Duodenal mucosa (tissue), 2 donors: ENCODE data around the gene SYK.

Experiments used
- H3K27ac ChIP-seq: one replicate; pipeline ENCODE4 v1.7.0; 2013; ENCODE audit warnings: low read depth, low read length
- H3K27me3 ChIP-seq, 2 donors: one replicate each; pipeline ENCODE4 v1.7.0; 2013; ENCODE audit warnings: low read length in 2 of 2, control low read depth in 1 of 2; ENCODE audit not compliant: insufficient read depth in 2 of 2, control insufficient read depth in 1 of 2
- H3K36me3 ChIP-seq, 2 donors: one replicate each; pipeline ENCODE4 v1.7.0; 2013; ENCODE audit warnings: low read length in 2 of 2, control low read depth in 1 of 2; ENCODE audit not compliant: insufficient read depth in 2 of 2, control insufficient read depth in 1 of 2
- H3K4me1 ChIP-seq, 2 donors: one replicate each; pipeline ENCODE4 v1.7.0; 2013; ENCODE audit warnings: low read length in 2 of 2, control low read depth in 1 of 2; ENCODE audit not compliant: insufficient read depth in 2 of 2, control insufficient read depth in 1 of 2
- H3K4me3 ChIP-seq, 2 donors: one replicate each; pipeline ENCODE4 v1.7.0; 2013; ENCODE audit warnings: low read length in 2 of 2, low read depth in 1 of 2
- H3K9ac ChIP-seq, 2 donors: one replicate each; pipeline ENCODE4 v1.7.0; 2013; ENCODE audit warnings: low read length in 2 of 2, low read depth in 1 of 2
- H3K9me3 ChIP-seq, 2 donors: one replicate each; pipeline ENCODE4 v1.7.0; 2013; ENCODE audit warnings: low read length in 2 of 2, control low read depth in 1 of 2; ENCODE audit not compliant: control insufficient read depth in 1 of 2

The SYK gene

GRCh38 chr9:90907056-90907445, 105.4 kb downstream of the SYK start:
- H3K4me1 ChIP-seq: no peaks in the 10 kb centered on the region
- H3K27ac ChIP-seq: no peak overlapping the region
- H3K27me3 ChIP-seq: no peaks in the 10 kb centered on the region
- H3K36me3 ChIP-seq: no peaks in the 10 kb centered on the region
- H3K9ac ChIP-seq: no peak overlapping the region
- no peak overlapping the region for H3K4me3 ChIP-seq
- no peaks in the 10 kb centered on the region for H3K9me3 ChIP-seq

- no peaks in the 10 kb centered on the region for H3K36me3 ChIP-seq
- H3K4me3 ChIP-seq: no peak overlapping the region
These were observed 106.2 kb downstream of the SYK start for GRCh38 chr9:90907790-90908189.

GRCh38 chr9:90909225-90909624, 107.6 kb downstream of the SYK start:
- Histone ChIP-seq H3K9me3 (no peaks in the 10 kb centered on the region), H3K27me3 (no peaks in the 10 kb centered on the region), H3K4me1 (no peaks in the 10 kb centered on the region), H3K9ac (no peak overlapping the region), H3K36me3 (no peaks in the 10 kb centered on the region), H3K4me3 (no peak overlapping the region), H3K27ac (no peak overlapping the region)

More at GRCh38 chr9:90907790-90908189, 106.2 kb downstream of the SYK start:
- Histone ChIP-seq H3K4me1 (no peaks in the 10 kb centered on the region), H3K27ac (no peak overlapping the region), H3K27me3 (no peaks in the 10 kb centered on the region), H3K9ac (no peak overlapping the region), H3K9me3 (no peaks in the 10 kb centered on the region)

GRCh38 chr9:90909747-90910283, 108.2 kb downstream of the SYK start:
- Histone ChIP-seq H3K27ac (no peak overlapping the region), H3K4me1 (no peaks in the 10 kb centered on the region), H3K4me3 (no peak overlapping the region), H3K27me3 (no peaks in the 10 kb centered on the region), H3K36me3 (no peaks in the 10 kb centered on the region), H3K9me3 (no peaks in the 10 kb centered on the region), H3K9ac (no peak overlapping the region)

GRCh38 chr9:90914196-90914595, 112.6 kb downstream of the SYK start:
- H3K4me1 ChIP-seq: no peaks in the 10 kb centered on the region
- H3K27me3 ChIP-seq: no peaks in the 10 kb centered on the region
- H3K4me3 ChIP-seq: no peak overlapping the region
- no peaks in the 10 kb centered on the region for H3K36me3 ChIP-seq
- H3K9me3 ChIP-seq: no peaks in the 10 kb centered on the region
- no peak overlapping the region for H3K9ac ChIP-seq
- no peak overlapping the region for H3K27ac ChIP-seq

- Histone ChIP-seq H3K9me3 (no peaks in the 10 kb centered on the region), H3K27ac (no peak overlapping the region)
These were observed 113.4 kb downstream of the SYK start for GRCh38 chr9:90914868-90915483.

GRCh38 chr9:90915693-90916092, 114.1 kb downstream of the SYK start:
- H3K27me3 ChIP-seq: no peaks in the 10 kb centered on the region
- H3K4me3 ChIP-seq: no peak overlapping the region
- H3K9ac ChIP-seq: no peak overlapping the region
- H3K27ac ChIP-seq: no peak overlapping the region
- H3K9me3 ChIP-seq: no peaks in the 10 kb centered on the region
- H3K4me1 ChIP-seq: no peaks in the 10 kb centered on the region
- no peaks in the 10 kb centered on the region for H3K36me3 ChIP-seq

More at GRCh38 chr9:90914868-90915483, 113.4 kb downstream of the SYK start:
- no peaks in the 10 kb centered on the region for H3K4me1 ChIP-seq
- no peak overlapping the region for H3K9ac ChIP-seq
- no peaks in the 10 kb centered on the region for H3K36me3 ChIP-seq
- H3K27me3 ChIP-seq: no peaks in the 10 kb centered on the region
- no peak overlapping the region for H3K4me3 ChIP-seq

- Histone ChIP-seq H3K27me3 (no peaks in the 10 kb centered on the region), H3K27ac (no peak overlapping the region), H3K9ac (no peak overlapping the region)
These were observed 114.6 kb downstream of the SYK start for GRCh38 chr9:90916147-90916734.

GRCh38 chr9:90919883-90920282, 118.3 kb downstream of the SYK start:
- Histone ChIP-seq H3K9ac (no peak overlapping the region), H3K9me3 (no peaks in the 10 kb centered on the region), H3K4me1 (no peaks in the 10 kb centered on the region), H3K36me3 (no peaks in the 10 kb centered on the region), H3K27me3 (no peaks in the 10 kb centered on the region), H3K27ac (no peak overlapping the region), H3K4me3 (no peak overlapping the region)

More at GRCh38 chr9:90916147-90916734, 114.6 kb downstream of the SYK start:
- no peaks in the 10 kb centered on the region for H3K9me3 ChIP-seq
- H3K4me3 ChIP-seq: no peak overlapping the region
- no peaks in the 10 kb centered on the region for H3K36me3 ChIP-seq
- no peaks in the 10 kb centered on the region for H3K4me1 ChIP-seq

GRCh38 chr9:90921104-90921503, 119.5 kb downstream of the SYK start:
- H3K4me3 ChIP-seq: no peak overlapping the region

More at GRCh38 chr9:90921104-90921503, 119.5 kb downstream of the SYK start:
- Histone ChIP-seq H3K27me3 (no peaks in the 10 kb centered on the region), H3K9me3 (no peaks in the 10 kb centered on the region), H3K4me1 (no peaks in the 10 kb centered on the region), H3K9ac (no peak overlapping the region), H3K36me3 (no peaks in the 10 kb centered on the region), H3K27ac (no peak overlapping the region)
